Activated CD4-positive, CD25-positive, alpha-beta regulatory T cell treated with anti-CD3 and anti-CD28 coated beads, Interleukin-2, amount 50 U/mL, for 16 hours (primary cell): ENCODE results near the gene CBLB.

Experiments
- DNase-seq: peaks from one replicate; pipeline ENCODE4 v3.0.0-alpha.2; 2020; ENCODE audit warnings: low read depth, low spot score

The CBLB gene

GRCh38 chr3:105868742-105869530 is at the start of gene CBLB:
Gene CBLB, minus strand, starts transcription at chr3:105869012. Its CDS starts 1,435 bp downstream, at chr3:105867577.
- DNase-seq: peak; percentile 59

GRCh38 chr3:105916767-105917166 is 48.0 kb upstream of the CBLB start:
- no peak for DNase-seq

DNA sequence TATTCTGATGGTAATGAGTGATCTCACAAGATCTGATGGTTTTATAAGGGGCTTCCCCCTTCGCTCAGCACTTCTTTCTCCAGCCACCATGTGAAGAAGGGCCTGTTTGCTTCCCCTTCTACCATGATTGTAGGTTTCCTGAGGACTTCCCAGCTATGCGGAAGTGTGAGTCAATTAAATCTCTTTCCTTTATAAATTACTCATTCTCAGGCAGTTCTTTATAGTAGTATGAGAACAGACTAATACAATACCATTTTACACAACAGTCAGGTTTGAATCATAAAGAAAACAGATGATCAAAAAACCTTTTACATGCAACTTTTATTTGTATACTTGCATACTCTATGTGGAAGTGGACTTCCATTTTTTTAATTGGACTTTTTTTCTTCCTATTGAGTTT is 46.7 kb upstream of the CBLB start:
- DNase-seq: no peak

GRCh38 chr3:105913616-105914015 is 44.8 kb upstream of the CBLB start:
- no peak for DNase-seq

GRCh38 chr3:105912891-105913290 is 44.1 kb upstream of the CBLB start:
- no peak for DNase-seq

DNA sequence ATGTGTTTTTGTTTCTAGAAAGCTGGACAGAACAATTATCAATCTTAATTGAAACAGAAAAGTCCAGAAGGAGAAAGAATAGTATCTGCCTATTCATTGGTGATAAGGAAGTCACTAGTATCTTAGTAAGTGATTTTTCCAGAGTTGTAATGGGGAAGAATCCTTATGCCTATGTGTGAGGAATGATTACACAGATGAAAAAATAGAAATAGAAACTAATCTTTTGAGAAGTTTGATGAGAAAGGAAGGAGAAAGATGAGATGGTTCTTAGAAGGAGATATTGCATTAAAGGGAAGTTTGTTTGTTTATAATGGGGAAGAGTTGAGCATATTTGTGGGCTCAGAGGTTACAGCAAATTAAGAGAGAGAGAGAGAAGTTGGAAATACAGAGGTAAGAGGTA is 42.7 kb upstream of the CBLB start:
- no peak for DNase-seq

GRCh38 chr3:105907777-105908176 is 39.0 kb upstream of the CBLB start:
- no peak for DNase-seq

- DNase-seq: no peak
Measured at GRCh38 chr3:105906836-105907235, 38.0 kb upstream of the CBLB start.

DNA sequence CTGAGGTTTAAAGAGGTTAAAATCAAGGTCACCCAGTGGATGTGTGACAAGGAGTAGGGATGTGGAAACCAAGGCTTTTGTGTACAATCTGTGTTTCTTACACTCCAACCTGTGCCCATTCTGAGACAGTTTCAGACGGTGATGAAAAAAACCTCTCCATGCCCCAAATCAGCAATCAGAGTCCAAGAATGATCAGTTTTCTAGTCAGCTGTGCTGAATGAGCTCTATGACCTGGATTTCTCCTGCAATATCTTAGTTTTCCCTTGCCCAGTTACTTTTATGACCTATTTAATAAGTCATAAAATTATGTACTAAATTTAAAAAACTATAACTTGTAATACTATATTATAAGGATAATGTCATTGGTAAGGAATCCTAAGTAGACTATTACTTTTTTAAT is 37.5 kb upstream of the CBLB start:
- DNase-seq: no peak

DNA sequence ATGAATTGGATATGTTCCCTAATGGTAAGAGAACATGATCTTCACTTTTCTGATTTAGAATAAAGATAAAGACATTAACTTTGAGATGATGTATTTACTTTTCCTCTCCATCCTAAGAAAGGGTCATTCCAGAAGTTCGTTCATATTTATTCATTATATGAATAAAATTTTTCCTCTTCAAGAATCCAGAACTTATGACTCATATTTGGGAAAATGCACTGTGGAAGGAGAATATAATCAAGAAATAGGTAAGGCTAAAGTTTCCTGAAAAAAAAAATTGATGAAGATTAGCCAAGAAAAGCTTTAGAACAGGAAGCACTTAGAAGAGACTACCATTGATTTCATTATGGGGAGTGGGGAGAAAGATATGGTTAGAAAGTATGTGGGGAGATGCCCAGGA is 36.5 kb upstream of the CBLB start:
- no peak for DNase-seq

- DNase-seq: no peak
Measured at GRCh38 chr3:105904678-105905284, 36.0 kb upstream of the CBLB start.

DNA sequence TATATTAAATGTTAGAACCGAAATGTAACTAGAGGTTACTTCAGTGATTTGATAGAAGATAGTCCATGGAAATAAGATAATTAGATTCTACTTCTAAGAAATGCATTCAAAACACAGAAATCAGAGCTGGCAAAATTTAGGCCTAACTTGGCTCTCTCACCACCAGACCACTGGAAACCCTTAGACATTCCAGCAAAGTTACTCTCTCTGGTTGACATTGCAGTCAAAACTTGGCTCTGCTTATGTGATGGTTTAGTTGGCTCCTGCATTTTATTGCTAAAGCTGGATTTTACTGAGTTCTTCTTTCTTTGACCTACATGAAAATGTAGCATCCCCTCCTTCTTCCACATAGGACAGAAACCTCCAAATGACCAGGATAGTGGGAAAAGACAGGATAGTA is 35.4 kb upstream of the CBLB start:
- no peak for DNase-seq

DNA sequence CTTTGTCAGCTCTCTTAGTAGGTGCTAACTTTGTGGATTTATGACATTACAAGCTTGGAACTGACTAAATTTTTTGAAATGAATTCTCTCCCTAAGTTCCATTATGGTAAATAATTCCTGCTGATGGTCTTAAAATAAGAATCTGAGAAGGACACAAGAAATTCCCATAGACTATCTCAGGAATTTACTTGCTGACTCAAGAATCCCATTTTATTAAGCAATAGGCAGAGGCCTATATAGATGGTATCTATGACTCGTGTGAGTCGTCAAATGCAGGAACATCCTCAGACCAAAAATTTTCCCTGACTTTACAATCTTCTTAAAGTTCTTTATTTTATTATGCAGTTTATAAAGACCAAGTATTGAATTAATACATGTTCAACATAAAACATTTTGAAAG is 30.7 kb upstream of the CBLB start:
- DNase-seq: no peak

- no peak for DNase-seq
Measured at GRCh38 chr3:105891101-105891500, 22.3 kb upstream of the CBLB start.

- DNase-seq: no peak
Measured at GRCh38 chr3:105888621-105889579, 20.1 kb upstream of the CBLB start.

GRCh38 chr3:105885256-105885655 is 16.4 kb upstream of the CBLB start:
- no peak for DNase-seq

- no peak for DNase-seq
Measured at GRCh38 chr3:105883798-105884377, 15.1 kb upstream of the CBLB start.

DNA sequence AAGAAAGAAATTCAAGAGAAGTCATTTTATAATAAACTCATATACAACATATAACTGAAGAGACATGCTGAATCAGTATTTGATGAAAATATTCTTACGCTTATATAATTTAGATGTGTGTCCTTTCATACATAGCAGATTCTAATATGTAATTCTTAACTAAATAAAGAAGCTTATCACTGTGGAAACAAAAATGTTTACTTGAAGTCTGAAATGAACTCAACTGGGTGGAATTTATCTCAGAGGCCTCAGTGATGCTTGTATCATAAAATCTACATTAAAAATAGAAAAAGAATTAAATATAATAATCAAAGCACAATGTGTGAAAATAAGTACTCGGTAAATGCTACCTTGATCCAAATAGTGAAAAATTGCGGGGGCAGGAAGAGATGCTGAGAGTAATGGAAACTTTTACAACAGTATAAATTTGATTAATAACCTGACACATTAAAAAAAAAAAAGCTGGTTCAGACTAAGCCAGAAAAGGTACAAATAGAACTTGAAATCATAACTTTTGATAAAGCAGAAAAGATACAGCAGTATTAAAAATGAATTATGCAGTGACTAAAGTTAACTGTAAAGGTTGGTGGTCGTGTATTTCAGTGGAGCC is 12.0 kb upstream of the CBLB start:
- DNase-seq: no peak

DNA sequence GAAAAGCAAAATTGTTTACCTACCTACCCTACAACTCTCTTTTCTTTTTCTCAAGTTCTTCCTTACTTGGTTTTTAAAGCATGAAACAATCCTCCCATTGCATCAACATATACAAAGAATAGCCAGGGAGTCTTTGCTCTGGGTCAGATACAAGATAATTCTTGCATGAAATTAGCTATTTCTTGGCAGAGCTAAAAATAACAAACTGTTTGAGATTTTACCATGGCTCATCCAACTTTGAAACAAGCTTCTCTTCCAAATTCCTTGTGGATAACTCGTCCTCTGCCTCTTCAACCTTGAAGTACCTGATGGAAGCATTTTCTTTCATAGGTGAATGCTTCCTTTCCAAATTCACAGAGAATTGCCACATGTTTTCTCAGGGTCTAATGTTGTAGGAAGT is 9.2 kb upstream of the CBLB start:
- no peak for DNase-seq

DNA sequence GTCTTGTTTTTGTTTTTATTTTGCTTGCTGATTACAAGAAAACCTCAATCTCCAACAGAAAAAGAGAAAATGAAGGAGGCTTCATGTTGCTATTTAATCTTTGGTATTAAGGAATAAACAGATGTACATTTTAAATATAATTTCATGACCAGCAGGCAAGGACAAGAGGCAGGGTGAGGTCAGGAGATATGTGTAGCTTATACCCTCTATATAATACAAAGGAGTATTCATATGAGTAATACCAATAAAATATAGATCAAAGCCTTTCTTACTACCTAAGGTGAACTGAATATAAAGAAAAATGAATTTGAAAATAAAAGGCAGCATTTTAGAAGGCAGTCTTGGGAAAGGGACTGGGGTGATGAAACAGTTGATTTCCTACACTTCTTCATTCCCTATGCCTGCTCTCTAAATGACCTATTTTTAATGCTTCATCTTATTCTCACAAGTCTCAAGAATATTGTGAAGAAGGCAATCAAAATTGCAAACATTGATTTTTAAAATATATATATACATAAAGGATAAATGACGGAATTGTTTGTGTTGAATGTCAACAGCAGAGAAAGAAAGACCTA is 8.6 kb upstream of the CBLB start:
- DNase-seq: no peak

DNA sequence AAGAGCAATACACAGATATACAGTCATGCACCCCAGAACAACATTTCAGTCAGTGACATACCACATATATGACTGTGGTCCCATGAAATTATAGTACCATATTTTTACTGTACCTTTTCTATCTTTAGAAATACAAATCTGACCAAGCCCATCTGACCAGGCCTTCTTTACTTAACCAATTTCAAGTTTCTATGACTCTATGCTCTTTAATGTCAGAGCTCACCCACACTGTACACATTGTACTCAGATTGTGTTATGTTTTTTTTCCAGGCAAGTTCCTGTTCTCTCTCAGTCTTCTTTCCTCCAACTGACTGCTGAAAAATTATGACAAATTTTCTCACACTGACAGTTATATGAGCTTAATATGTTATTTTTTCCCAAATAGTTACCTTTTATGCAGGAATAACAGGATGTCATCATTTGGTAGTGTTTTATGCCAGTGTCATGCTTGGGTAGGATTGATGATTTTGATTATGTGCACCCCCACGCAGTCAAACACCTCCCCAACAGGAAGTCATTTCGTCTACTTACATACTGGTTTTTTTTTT is 8.0 kb upstream of the CBLB start:
- DNase-seq: no peak
